ENCODE results near the gene C1orf53.

C1orf53 gene

GRCh38 chr1:197910120-197910991 lies 7.9 kb downstream of the C1orf53 start:
- H3K4me3 ChIP-seq (ENCODE audit: low read depth, low read length) = no peak overlapping the region
- TF ChIP-seq MAX (IDR thresholded peaks at IDR 0.05; ENCODE audit: low read depth, low read length) (no peak), POLR2A (IDR thresholded peaks at IDR 0.05; ENCODE audit: extremely low read depth, insufficient read length) (no peak), CTCF (IDR thresholded peaks at IDR 0.05; ENCODE audit: low read depth, low read length) (no peak), MYC (IDR thresholded peaks at IDR 0.05; ENCODE audit: low read depth, low read length) (no peak)
- DNase-seq (ENCODE audit: low read depth) = no peak

- DNase-seq (ENCODE audit: low read depth) = no peak
- TF ChIP-seq CTCF (IDR thresholded peaks at IDR 0.05; ENCODE audit: low read depth, low read length) (no peak), MYC (IDR thresholded peaks at IDR 0.05; ENCODE audit: low read depth, low read length) (no peak), POLR2A (IDR thresholded peaks at IDR 0.05; ENCODE audit: extremely low read depth, insufficient read length) (no peak), MAX (IDR thresholded peaks at IDR 0.05; ENCODE audit: low read depth, low read length) (no peak)
- no peak overlapping the region for H3K4me3 ChIP-seq (ENCODE audit: low read depth, low read length)
Observed at GRCh38 chr1:197911111-197911856, 8.9 kb downstream of the C1orf53 start.

GRCh38 chr1:197911857-197912696 lies 9.6 kb downstream of the C1orf53 start:
- H3K4me3 ChIP-seq (ENCODE audit: low read depth, low read length) = peak overlapping the region; percentile 53
- DNase-seq (ENCODE audit: low read depth) = no peak
- TF ChIP-seq MYC (IDR thresholded peaks at IDR 0.05; ENCODE audit: low read depth, low read length) (no peak), MAX (IDR thresholded peaks at IDR 0.05; ENCODE audit: low read depth, low read length) (no peak), POLR2A (IDR thresholded peaks at IDR 0.05; ENCODE audit: extremely low read depth, insufficient read length) (no peak), CTCF (IDR thresholded peaks at IDR 0.05; ENCODE audit: low read depth, low read length) (no peak)

GRCh38 chr1:197912739-197913494 lies 10.5 kb downstream of the C1orf53 start:
- TF ChIP-seq POLR2A (IDR thresholded peaks at IDR 0.05; ENCODE audit: extremely low read depth, insufficient read length) (no peak), MAX (IDR thresholded peaks at IDR 0.05; ENCODE audit: low read depth, low read length) (no peak), MYC (IDR thresholded peaks at IDR 0.05; ENCODE audit: low read depth, low read length) (no peak), CTCF (IDR thresholded peaks at IDR 0.05; ENCODE audit: low read depth, low read length) (no peak)
- DNase-seq (ENCODE audit: low read depth) = no peak
- peak overlapping the region; percentile 53 for H3K4me3 ChIP-seq (ENCODE audit: low read depth, low read length)
